Gastroesophageal sphincter (tissue), 3 donors: ENCODE data around the gene NFIX.
A peak's percentile ranks its signal among the peaks of the same experiment; 100 is the strongest.

ENCODE experiments used
- CTCF ChIP-seq, 4 experiments: fragments of 200-600 bp in 2 of 4; fragments of 450-650 bp in 2 of 4; sonication (generic) in 1 of 4; IDR thresholded peaks; one replicate each; pipeline ENCODE4 v1.5.1; 2017 to 2019; ENCODE audit warnings: antibody characterized with exemption in 4 of 4, mild to moderate bottlenecking in 2 of 4, moderate library complexity in 2 of 4
- POLR2A ChIP-seq, 2 donors: fragments of 450-650 bp; IDR thresholded peaks; one replicate each; pipeline ENCODE4 v1.6.1; 2017; ENCODE audit warnings: antibody characterized with exemption in 2 of 2, mild to moderate bottlenecking in 2 of 2, moderate library complexity in 1 of 2
- POLR2AphosphoS5 ChIP-seq: sonication (generic); formaldehyde crosslinking; IDR thresholded peaks from one replicate; pipeline ENCODE4 v1.6.1; 2017; ENCODE audit warnings: antibody characterized with exemption

DNA sequence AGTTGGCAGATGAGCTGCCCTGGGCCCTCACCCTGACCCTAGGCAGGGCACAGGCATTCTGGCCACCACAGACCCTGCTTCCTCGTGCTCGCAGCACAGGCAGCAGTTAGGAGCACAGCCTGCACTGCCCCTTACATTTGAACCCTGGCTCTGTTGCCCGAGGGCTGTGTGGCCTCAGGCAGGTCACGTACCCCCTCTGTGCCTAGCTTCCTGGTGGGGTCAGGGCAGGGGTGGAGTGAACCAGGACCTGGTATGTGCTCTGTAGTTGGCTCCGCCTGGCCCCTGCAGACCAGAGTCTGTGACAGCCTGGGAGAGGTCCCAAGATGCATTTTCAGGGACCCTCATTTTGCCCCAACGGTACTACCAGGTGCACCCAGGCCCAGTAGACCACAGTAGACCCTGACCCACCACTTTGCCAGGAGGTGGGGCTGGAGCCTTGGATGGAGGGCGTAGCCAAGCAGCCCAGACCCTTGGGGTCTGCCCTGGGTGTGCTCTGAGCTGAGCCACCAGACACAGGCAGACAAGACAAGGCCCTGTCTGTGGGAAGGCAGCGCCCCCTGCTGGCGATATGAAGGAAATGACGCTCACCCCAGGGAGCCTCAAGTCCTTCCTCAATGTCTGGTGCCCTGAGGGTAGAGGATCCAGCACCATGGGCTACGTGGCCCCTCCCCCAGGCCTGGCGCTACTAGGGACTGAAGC, 98.3 kb downstream of the NFIX start:
- peak in 3 of 4 experiments; percentile 94 to 98 (median 98) for TF ChIP-seq CTCF (IDR thresholded peaks at IDR 0.05)
- no peak for TF ChIP-seq POLR2A (IDR thresholded peaks at IDR 0.05)
- TF ChIP-seq POLR2AphosphoS5, result no peak
